DND-41 (cell line): ENCODE measurements around the gene SFXN5.

Source experiments
- ATAC-seq: fragments of 200-7000 bp; cut with Tn5 transposase; 3 replicates; pipeline ENCODE4 v1.9.1; 2021; ENCODE audit warnings: low read depth; ENCODE audit not compliant: insufficient read depth
- DNase-seq: peaks from one replicate; pipeline ENCODE4 v3.0.0-alpha.2; 2020
- H2AFZ ChIP-seq: 2 replicates; pipeline ENCODE4 v1.6.0; 2012; ENCODE audit warnings: low read depth, low read length
- H3K27ac ChIP-seq: 2 replicates; pipeline ENCODE4 v1.5.1; 2012; ENCODE audit warnings: low read length, inconsistent platforms
- H3K27me3 ChIP-seq: fragments of 200-600 bp; sonication (generic); 2 replicates; pipeline ENCODE4 v1.6.0; 2012; ENCODE audit warnings: low read length, mild to moderate bottlenecking, inconsistent platforms; ENCODE audit not compliant: insufficient read depth, poor library complexity
- H3K36me3 ChIP-seq: 2 replicates; pipeline ENCODE4 v1.5.1; 2012; ENCODE audit warnings: low read length, inconsistent platforms; ENCODE audit not compliant: insufficient read depth
- H3K4me1 ChIP-seq: 2 replicates; pipeline ENCODE4 v1.5.1; 2012; ENCODE audit warnings: mild to moderate bottlenecking, low read length; ENCODE audit not compliant: insufficient read depth
- H3K4me2 ChIP-seq: 2 replicates; pipeline ENCODE4 v1.6.0; 2012; ENCODE audit warnings: mild to moderate bottlenecking, moderate library complexity, low read length, inconsistent platforms; ENCODE audit not compliant: insufficient read depth
- H3K4me3 ChIP-seq, 2 experiments: fragments of 200-600 bp in 1 of 2; shearing (Covaris generic) in 1 of 2; 2 replicates each; pipeline ENCODE4 v1.5.1; 2012 to 2016; ENCODE audit warnings: inconsistent platforms in 2 of 2, low read length in 2 of 2, mild to moderate bottlenecking in 2 of 2, low read depth in 1 of 2, moderate library complexity in 1 of 2
- H3K79me2 ChIP-seq: 2 replicates; pipeline ENCODE4 v1.6.0; 2012; ENCODE audit warnings: low read length, inconsistent platforms; ENCODE audit not compliant: insufficient read depth
- H3K9ac ChIP-seq: 2 replicates; pipeline ENCODE4 v1.6.0; 2012; ENCODE audit warnings: low read depth, mild to moderate bottlenecking, inconsistent platforms, low read length, moderate library complexity
- H3K9me3 ChIP-seq: 2 replicates; pipeline ENCODE4 v1.5.1; 2012; ENCODE audit warnings: low read length, moderate library complexity, mild to moderate bottlenecking, inconsistent platforms; ENCODE audit not compliant: insufficient read depth, severe bottlenecking
- H4K20me1 ChIP-seq: 2 replicates; pipeline ENCODE4 v1.6.0; 2012; ENCODE audit warnings: low read length; ENCODE audit not compliant: insufficient read depth
- EZH2 ChIP-seq: IDR thresholded peaks from 3 replicates; pipeline ENCODE4 v1.6.1; 2012; ENCODE audit warnings: borderline replicate concordance, low read depth, mild to moderate bottlenecking, moderate library complexity, low read length, inconsistent platforms; ENCODE audit not compliant: severe bottlenecking
- TF ChIP-seq, protein P1 (sequence below): IDR thresholded peaks from 2 replicates; pipeline ENCODE4 v1.5.1; 2012; ENCODE audit warnings: borderline replicate concordance, low read length, moderate library complexity, mild to moderate bottlenecking; ENCODE audit not compliant: poor library complexity, severe bottlenecking; ENCODE audit errors: extremely low read depth

SFXN5 gene

DNA sequence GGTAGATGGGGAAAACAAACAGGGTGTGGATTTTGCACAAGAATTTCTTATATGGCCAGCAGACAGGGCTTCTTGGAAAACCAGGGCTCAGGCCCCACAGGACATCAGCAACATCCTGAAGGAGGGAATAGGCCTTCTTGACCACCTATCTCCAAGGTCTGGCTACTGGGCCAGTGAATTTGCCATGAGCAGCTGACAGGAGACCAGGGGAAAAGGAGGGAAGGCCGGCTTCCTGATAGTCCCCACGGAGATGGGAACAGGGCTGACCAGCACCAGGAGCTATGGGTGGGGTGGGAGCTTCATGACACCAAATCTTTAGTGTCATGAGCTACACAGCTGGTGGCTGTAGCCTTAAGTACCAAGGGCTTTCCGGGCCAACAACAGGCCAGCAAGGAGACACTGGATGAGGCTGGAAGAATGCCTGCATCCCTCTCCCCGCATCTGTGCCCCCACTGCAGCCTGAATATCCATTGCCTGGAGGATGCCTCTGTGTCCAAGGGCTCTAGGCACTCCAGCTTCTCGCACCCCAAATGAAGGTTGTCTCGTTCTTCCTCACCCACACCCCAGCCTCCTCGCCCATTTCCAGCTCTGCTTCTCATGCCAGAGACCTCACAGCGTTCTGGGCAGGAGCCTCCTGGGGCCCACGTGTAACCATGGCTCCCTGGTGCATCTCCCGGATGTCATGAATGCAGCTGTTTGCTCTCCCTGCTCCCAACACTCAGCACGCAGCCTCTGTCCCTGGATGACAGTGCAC lies 79.4 kb downstream of the SFXN5 start:
- ATAC-seq (no peak), DNase-seq (no peak)
- Histone ChIP-seq H3K27ac (no peak overlapping the region), H3K27me3 (no peaks in the 10 kb centered on the region), H3K4me3 (no peak overlapping the region), H3K4me2 (no peak overlapping the region), H3K79me2 (no peaks in the 10 kb centered on the region), H4K20me1 (no peaks in the 10 kb centered on the region), H3K4me1 (no peaks in the 10 kb centered on the region), H2AFZ (no peak overlapping the region), H3K36me3 (no peaks in the 10 kb centered on the region), H3K9me3 (no peaks in the 10 kb centered on the region), H3K9ac (no peak overlapping the region)
- TF ChIP-seq EZH2 = no peak
- TF ChIP-seq, protein P1, sequence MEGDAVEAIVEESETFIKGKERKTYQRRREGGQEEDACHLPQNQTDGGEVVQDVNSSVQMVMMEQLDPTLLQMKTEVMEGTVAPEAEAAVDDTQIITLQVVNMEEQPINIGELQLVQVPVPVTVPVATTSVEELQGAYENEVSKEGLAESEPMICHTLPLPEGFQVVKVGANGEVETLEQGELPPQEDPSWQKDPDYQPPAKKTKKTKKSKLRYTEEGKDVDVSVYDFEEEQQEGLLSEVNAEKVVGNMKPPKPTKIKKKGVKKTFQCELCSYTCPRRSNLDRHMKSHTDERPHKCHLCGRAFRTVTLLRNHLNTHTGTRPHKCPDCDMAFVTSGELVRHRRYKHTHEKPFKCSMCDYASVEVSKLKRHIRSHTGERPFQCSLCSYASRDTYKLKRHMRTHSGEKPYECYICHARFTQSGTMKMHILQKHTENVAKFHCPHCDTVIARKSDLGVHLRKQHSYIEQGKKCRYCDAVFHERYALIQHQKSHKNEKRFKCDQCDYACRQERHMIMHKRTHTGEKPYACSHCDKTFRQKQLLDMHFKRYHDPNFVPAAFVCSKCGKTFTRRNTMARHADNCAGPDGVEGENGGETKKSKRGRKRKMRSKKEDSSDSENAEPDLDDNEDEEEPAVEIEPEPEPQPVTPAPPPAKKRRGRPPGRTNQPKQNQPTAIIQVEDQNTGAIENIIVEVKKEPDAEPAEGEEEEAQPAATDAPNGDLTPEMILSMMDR = no peak

DNA sequence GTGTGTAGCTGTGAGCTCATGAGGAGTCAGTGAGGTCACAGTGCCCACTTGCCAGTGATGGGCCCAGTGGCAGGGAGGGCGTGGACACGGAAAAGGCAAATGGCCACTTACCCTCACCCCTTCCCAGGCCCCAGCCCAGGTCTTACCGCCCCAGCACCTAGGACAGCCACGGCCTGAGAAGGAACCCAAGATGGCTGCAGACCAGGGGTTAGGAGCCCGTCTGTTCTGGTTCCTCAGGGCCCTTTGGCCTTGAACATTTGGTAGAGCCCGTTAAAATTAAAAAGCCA lies 80.1 kb downstream of the SFXN5 start:
- H3K27ac ChIP-seq = no peak overlapping the region
- H3K36me3 ChIP-seq = no peaks in the 10 kb centered on the region
- H3K4me2 ChIP-seq = no peak overlapping the region
- H3K4me3 ChIP-seq = no peak overlapping the region
- no peaks in the 10 kb centered on the region for H4K20me1 ChIP-seq
- TF ChIP-seq, protein P1 = no peak
- no peak for TF ChIP-seq EZH2
- H3K4me1 ChIP-seq = no peaks in the 10 kb centered on the region
- H3K9me3 ChIP-seq = no peaks in the 10 kb centered on the region
- H3K79me2 ChIP-seq = no peaks in the 10 kb centered on the region
- H3K9ac ChIP-seq = no peak overlapping the region
- H3K27me3 ChIP-seq = no peaks in the 10 kb centered on the region
- no peak for ATAC-seq
- DNase-seq = no peak
- H2AFZ ChIP-seq = no peak overlapping the region

DNA sequence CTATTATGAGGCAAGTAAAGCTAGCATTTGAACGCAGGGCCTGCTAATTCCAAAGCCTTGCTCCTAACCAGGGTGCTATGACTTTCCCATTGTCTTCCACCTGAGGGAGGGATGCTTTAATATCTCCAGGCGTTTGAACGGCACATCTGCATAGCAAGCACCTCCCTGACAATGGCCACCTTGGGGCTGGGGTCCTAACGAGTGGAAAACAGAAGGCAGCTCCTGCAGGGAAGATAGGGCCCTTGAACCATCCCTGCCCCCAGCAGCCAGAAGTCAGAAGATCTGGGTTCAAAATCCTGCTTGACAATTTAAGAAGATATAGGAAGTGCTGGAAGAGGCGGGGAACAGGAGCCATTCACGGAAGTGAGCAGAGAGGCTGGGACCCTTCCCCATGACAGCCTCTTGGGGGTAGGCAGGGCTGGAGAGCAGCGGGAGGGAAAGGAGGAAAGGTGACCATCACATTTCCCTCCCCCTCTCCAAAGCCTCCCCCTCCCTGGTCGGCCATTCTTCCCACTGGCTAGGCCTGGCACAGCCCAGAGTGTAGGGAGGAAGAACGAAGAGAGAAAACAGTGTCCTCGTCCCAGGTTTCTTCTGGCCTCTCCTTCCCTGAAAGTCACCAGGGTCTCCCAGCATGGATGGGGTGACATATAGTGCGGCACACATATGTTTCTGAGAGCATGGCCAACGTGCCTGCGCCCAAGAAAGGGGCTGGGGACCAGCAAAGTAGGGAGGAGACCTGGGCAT lies 80.6 kb downstream of the SFXN5 start:
- Histone ChIP-seq H3K4me3 (no peak overlapping the region), H3K9ac (no peak overlapping the region), H3K79me2 (no peaks in the 10 kb centered on the region), H3K27ac (no peak overlapping the region), H3K36me3 (no peaks in the 10 kb centered on the region), H3K27me3 (no peaks in the 10 kb centered on the region), H3K9me3 (no peaks in the 10 kb centered on the region), H2AFZ (no peak overlapping the region), H3K4me1 (no peaks in the 10 kb centered on the region), H4K20me1 (no peaks in the 10 kb centered on the region), H3K4me2 (no peak overlapping the region)
- no peak for ATAC-seq
- no peak for DNase-seq
- no peak for TF ChIP-seq EZH2
- TF ChIP-seq, protein P1 = no peak
